Measurements from ENCODE around the gene ELFN1.

GRCh38 chr7:1679326-1679965 is 9.4 kb downstream of the ELFN1 start:
- TF ChIP-seq CTCF (IDR thresholded peaks at IDR 0.05) (no peak), POLR2AphosphoS5 (IDR thresholded peaks at IDR 0.05; ENCODE audit: insufficient read depth in 1 of 2, low read depth in 1 of 2) (no peak)
